Measurements from ENCODE around the gene RFX3.

RFX3 gene

GRCh38 chr9:3359048-3359692 is 166.6 kb downstream of the RFX3 start:
- no peaks in the 10 kb centered on the region for H3K4me1 ChIP-seq (ENCODE audit: control insufficient read depth, low read length)
- H3K79me2 ChIP-seq (ENCODE audit: control insufficient read depth, low read length) = no peaks in the 10 kb centered on the region
- H3K9me3 ChIP-seq (ENCODE audit: control insufficient read depth, insufficient read depth, low read length) = no peaks in the 10 kb centered on the region
- no peak overlapping the region for H3K4me2 ChIP-seq (ENCODE audit: low read length)
- no peak overlapping the region for H3K27ac ChIP-seq (ENCODE audit: low read depth, low read length)
- H3F3A ChIP-seq (ENCODE audit: control insufficient read depth, insufficient read depth) = 0 out of 2 replicates have a peak, but pooled peaks cover 2% of the 10 kb centered on the region
- no peaks in the 10 kb centered on the region for H3K27me3 ChIP-seq (ENCODE audit: control insufficient read depth, low read length)
- no peaks in the 10 kb centered on the region for H3K9me2 ChIP-seq (replicated peaks; ENCODE audit: control insufficient read depth, low read length)
- no peak overlapping the region for H3K4me3 ChIP-seq (ENCODE audit: low read length)
- TF ChIP-seq EZH2phosphoT487 (IDR thresholded peaks at IDR 0.05; ENCODE audit: borderline replicate concordance, low read length) (no peak), CTCF (IDR thresholded peaks at IDR 0.05; ENCODE audit: low read depth, low read length, poor library complexity, severe bottlenecking) (no peak)
- 0 out of 2 replicates have a peak, but pooled peaks cover 2% of the 10 kb centered on the region for H4K20me1 ChIP-seq (ENCODE audit: control insufficient read depth, insufficient read depth, low read depth, low read length)
- H3K36me3 ChIP-seq (ENCODE audit: control insufficient read depth, low read length) = no peaks in the 10 kb centered on the region

- H3K27ac ChIP-seq (ENCODE audit: low read depth, low read length) = no peak overlapping the region
- H3K4me1 ChIP-seq (ENCODE audit: control insufficient read depth, low read length) = no peaks in the 10 kb centered on the region
- no peaks in the 10 kb centered on the region for H3K79me2 ChIP-seq (ENCODE audit: control insufficient read depth, low read length)
- no peak for TF ChIP-seq CTCF (IDR thresholded peaks at IDR 0.05; ENCODE audit: low read depth, low read length, poor library complexity, severe bottlenecking)
- H3K9me3 ChIP-seq (ENCODE audit: control insufficient read depth, insufficient read depth, low read length) = no peaks in the 10 kb centered on the region
- H4K20me1 ChIP-seq (ENCODE audit: control insufficient read depth, insufficient read depth, low read depth, low read length) = no peaks in the 10 kb centered on the region
- H3K4me2 ChIP-seq (ENCODE audit: low read length) = no peak overlapping the region
- no peaks in the 10 kb centered on the region for H3K27me3 ChIP-seq (ENCODE audit: control insufficient read depth, low read length)
- H3F3A ChIP-seq (ENCODE audit: control insufficient read depth, insufficient read depth) = no peaks in the 10 kb centered on the region
- no peak overlapping the region for H3K4me3 ChIP-seq (ENCODE audit: low read length)
- H3K36me3 ChIP-seq (ENCODE audit: control insufficient read depth, low read length) = no peaks in the 10 kb centered on the region
- no peaks in the 10 kb centered on the region for H3K9me2 ChIP-seq (replicated peaks; ENCODE audit: control insufficient read depth, low read length)
Measured at GRCh38 chr9:3348169-3348568, 177.6 kb downstream of the RFX3 start.

DNA sequence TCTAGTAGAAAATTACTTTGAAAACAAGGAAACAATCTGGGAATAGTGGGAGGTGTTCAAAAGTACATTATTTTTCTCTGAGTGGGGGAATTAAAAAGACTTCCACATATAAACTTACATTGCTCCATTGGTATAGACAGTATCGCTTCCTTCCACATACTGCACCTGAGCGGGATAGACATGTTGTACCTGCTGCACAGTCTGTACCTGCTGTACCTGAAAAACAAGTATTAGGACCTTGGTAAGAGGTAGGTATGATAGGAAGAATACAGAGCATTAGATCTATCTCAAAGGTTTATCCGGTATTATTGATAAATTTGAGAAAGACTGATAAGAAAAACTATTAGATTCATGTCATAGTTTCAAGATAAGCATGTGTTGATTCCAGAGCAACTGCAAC is 179.3 kb downstream of the RFX3 start:
- no peak overlapping the region for H3K27ac ChIP-seq (ENCODE audit: low read depth, low read length)
- H3K9me3 ChIP-seq (ENCODE audit: control insufficient read depth, insufficient read depth, low read length) = no peaks in the 10 kb centered on the region
- H3K4me2 ChIP-seq (ENCODE audit: low read length) = no peak overlapping the region
- H3K27me3 ChIP-seq (ENCODE audit: control insufficient read depth, low read length) = no peaks in the 10 kb centered on the region
- no peak for TF ChIP-seq CTCF (IDR thresholded peaks at IDR 0.05; ENCODE audit: low read depth, low read length, poor library complexity, severe bottlenecking)
- TF ChIP-seq EZH2phosphoT487 (IDR thresholded peaks at IDR 0.05; ENCODE audit: borderline replicate concordance, low read length) = no peak
- no peaks in the 10 kb centered on the region for H3K36me3 ChIP-seq (ENCODE audit: control insufficient read depth, low read length)
- no peaks in the 10 kb centered on the region for H3K9me2 ChIP-seq (replicated peaks; ENCODE audit: control insufficient read depth, low read length)
- H3K4me1 ChIP-seq (ENCODE audit: control insufficient read depth, low read length) = no peaks in the 10 kb centered on the region
- no peaks in the 10 kb centered on the region for H4K20me1 ChIP-seq (ENCODE audit: control insufficient read depth, insufficient read depth, low read depth, low read length)
- no peaks in the 10 kb centered on the region for H3F3A ChIP-seq (ENCODE audit: control insufficient read depth, insufficient read depth)
- H3K4me3 ChIP-seq (ENCODE audit: low read length) = no peak overlapping the region
- H3K79me2 ChIP-seq (ENCODE audit: control insufficient read depth, low read length) = no peaks in the 10 kb centered on the region

Data from DOHH2 (cell line).